ENCODE measurements around the gene TSLP.

TSLP gene

GRCh38 chr5:111071413-111071812, at the start of gene TSLP:
Gene TSLP (plus strand): TSS chr5:111071713. CDS start chr5:111071891, 178 bp downstream.
- no peak for DNase-seq

GRCh38 chr5:111022301-111022700, 49.2 kb upstream of the TSLP start:
- DNase-seq, result no peak

- DNase-seq, result no peak
Observed at GRCh38 chr5:111028865-111029264, 42.6 kb upstream of the TSLP start.

GRCh38 chr5:111043712-111044506, 27.6 kb upstream of the TSLP start:
- no peak for DNase-seq

- DNase-seq, result no peak
Observed at GRCh38 chr5:111058064-111058463, 13.4 kb upstream of the TSLP start.

- no peak for DNase-seq
Observed at GRCh38 chr5:111060169-111060568, 11.3 kb upstream of the TSLP start.

- no peak for DNase-seq
Observed at GRCh38 chr5:111061618-111062017, 9.9 kb upstream of the TSLP start.

GRCh38 chr5:111063709-111064322, 7.7 kb upstream of the TSLP start:
- DNase-seq, result no peak

GRCh38 chr5:111066261-111066938, 5.1 kb upstream of the TSLP start:
- no peak for DNase-seq

GRCh38 chr5:111068213-111068612, 3.3 kb upstream of the TSLP start:
- DNase-seq, result no peak

- DNase-seq, result no peak
Observed at GRCh38 chr5:111069839-111070238, 1.7 kb upstream of the TSLP start.

- no peak for DNase-seq
Observed at GRCh38 chr5:111070272-111071134, 1.0 kb upstream of the TSLP start.

GRCh38 chr5:111072949-111073682, 1.6 kb downstream of the TSLP start:
- DNase-seq, result no peak

GRCh38 chr5:111074244-111074643, 2.7 kb downstream of the TSLP start:
- no peak for DNase-seq

GRCh38 chr5:111075520-111075919, 4.0 kb downstream of the TSLP start:
- no peak for DNase-seq

- DNase-seq, result no peak
Observed at GRCh38 chr5:111076091-111076490, 4.6 kb downstream of the TSLP start.

GRCh38 chr5:111077678-111078077, 6.2 kb downstream of the TSLP start:
- no peak for DNase-seq

GRCh38 chr5:111079846-111080245, 8.3 kb downstream of the TSLP start:
- no peak for DNase-seq

GRCh38 chr5:111083323-111083722, 11.8 kb downstream of the TSLP start:
- DNase-seq, result no peak

- peak; percentile 17 for DNase-seq
Observed at GRCh38 chr5:111092062-111092853, 20.7 kb downstream of the TSLP start, which contains the start of gene WDR36. Gene WDR36 (plus strand): TSS chr5:111092348. CDS start chr5:111092457, 109 bp downstream.

- DNase-seq, result no peak
Observed at GRCh38 chr5:111095982-111096381, 24.5 kb downstream of the TSLP start.

Measured in NCI-H187 treated with DMSO at 0.1 percent for 48 hours (cell line).